ENCODE data around the gene SHISA8. TPM values are rescaled to one million over a fixed set of nuclear protein-coding genes. Genes with fewer than 3 reads are reported as not detected.
A peak's percentile ranks its signal among the peaks of the same experiment; 100 is the strongest.

The SHISA8 gene
- polyA plus RNA-seq, 3 donors: not detected

DNA sequence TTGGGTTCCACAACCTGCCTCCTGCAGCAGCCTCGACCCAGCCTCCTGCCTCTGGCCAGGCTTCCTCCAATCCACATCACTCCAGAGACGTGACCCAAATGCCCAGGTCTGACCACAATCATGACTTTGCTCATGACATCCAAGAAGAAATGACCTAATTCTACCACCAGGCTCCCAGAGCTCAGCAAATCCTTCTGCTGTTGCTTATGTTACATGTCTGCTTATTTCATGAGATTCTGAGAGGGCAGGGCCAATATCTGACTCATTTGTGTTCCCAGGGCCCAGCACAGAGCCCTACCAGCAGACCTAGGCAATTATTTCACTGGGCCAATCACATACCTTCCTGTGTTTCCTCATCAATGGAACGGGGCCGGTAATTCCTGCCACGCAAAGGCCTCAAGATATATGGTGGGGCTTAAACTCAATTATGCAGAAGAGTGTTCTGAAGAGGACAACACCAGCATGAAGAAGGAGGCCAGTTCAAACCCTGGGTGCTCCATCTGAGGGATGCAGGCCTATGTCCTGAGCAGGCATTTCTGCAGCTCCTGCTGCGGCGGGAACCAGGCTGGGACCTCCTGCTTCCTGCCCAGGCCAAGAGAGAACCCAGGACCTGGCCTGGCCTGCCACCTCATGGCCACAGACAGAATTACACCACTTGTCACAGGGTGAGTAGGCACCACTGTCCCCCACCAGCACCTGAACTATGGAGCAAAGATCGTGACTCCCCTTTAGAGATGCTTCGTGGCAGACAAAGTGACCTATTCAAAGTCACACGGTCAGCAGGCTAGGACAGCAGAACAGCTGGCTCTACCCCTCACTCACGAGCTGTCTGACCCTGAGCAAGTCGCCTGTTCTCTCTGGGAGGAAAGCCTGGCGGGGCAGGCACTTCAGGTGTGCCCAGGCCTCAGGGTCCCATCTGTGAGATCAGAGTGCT lies 26.2 kb upstream of the SHISA8 start:
- 33% methylated on average over 12 of the region's 13 CpGs for WGBS (ENCODE audit: insufficient coverage)
- H3K4me1 ChIP-seq (ENCODE audit: control insufficient read depth in 1 of 2, insufficient read depth in 2 of 2, low read length in 2 of 2): peaks cover 18 to 24% of the 10 kb centered on the region in 2 donors

More for the DNA sequence above, 26.2 kb upstream of the SHISA8 start:
- peak overlapping the region; percentile 19 for H3K4me2 ChIP-seq (replicated peaks; ENCODE audit: extremely low read depth, low read length, poor library complexity, severe bottlenecking)
- DNase-seq: peak; percentile 70 to 78 (median 72)
- H3K27ac ChIP-seq (ENCODE audit: low read depth in 1 of 2, low read length in 2 of 2): no peak overlapping the region
- peak overlapping the region; percentile 60 for H2AFZ ChIP-seq (ENCODE audit: insufficient read depth, low read depth, low read length, poor library complexity, severe bottlenecking)
- H3K4me3 ChIP-seq (replicated peaks in 1 of 3; ENCODE audit: low read depth in 2 of 3, low read length in 3 of 3): no peak overlapping the region
- H3K27ac Mint-ChIP-seq: peak overlapping the region; percentile 17 to 91 (median 76)
- intact Hi-C loops (cut with micrococcal nuclease): loop anchor here (1.0 to 5.0 kb wide), 4 partner anchors 109 to 274 kb away; partner anchors contain the start of gene SREBF2 (in 1 of the 2)
- no peaks in the 10 kb centered on the region for H3K9me3 ChIP-seq (replicated peaks in 1 of 2; ENCODE audit: control insufficient read depth in 1 of 2, insufficient read depth in 1 of 2, low read length in 2 of 2)
- no peaks in the 10 kb centered on the region for H4K20me1 ChIP-seq (ENCODE audit: insufficient read depth, low read length)
- H3K27me3 Mint-ChIP-seq (ENCODE audit: low read depth in 3 of 3): peaks cover 0 to 5% (median 0%) of the 10 kb centered on the region in 3 donors
- H3K9ac ChIP-seq (ENCODE audit: insufficient read depth, low read length, poor library complexity, severe bottlenecking): no peak overlapping the region
- no peaks in the 10 kb centered on the region for H3K27me3 ChIP-seq (ENCODE audit: control insufficient read depth in 2 of 2, insufficient read depth in 2 of 2, low read length in 2 of 2)
- H3K79me2 ChIP-seq (ENCODE audit: insufficient read depth, low read length): peaks cover 12% of the 10 kb centered on the region
- peaks cover 0 to 3% (median 0%) of the 10 kb centered on the region in 7 donors for H3K9me3 Mint-ChIP-seq
- peaks cover 7 to 15% of the 10 kb centered on the region in 2 donors for H3K36me3 ChIP-seq (replicated peaks in 1 of 2; ENCODE audit: control insufficient read depth in 1 of 2, insufficient read depth in 2 of 2, low read length in 2 of 2)
- H3K36me3 Mint-ChIP-seq: peaks cover 17 to 46% of the 10 kb centered on the region in 2 donors
- H3K4me3 Mint-ChIP-seq: peak overlapping the region in 1 of 2 donors; percentile 42
- TF ChIP-seq CTCF (IDR thresholded peaks at IDR 0.05): peak; percentile 96
- peaks cover 32% of the 10 kb centered on the region for H3K4me1 Mint-ChIP-seq

All from CD14-positive monocyte (primary cell).